ENCODE measurements around the gene ADRB2. TPM values are rescaled to one million over a fixed set of nuclear protein-coding genes. Genes with fewer than 3 reads are reported as not detected.

ADRB2 gene
- polyA plus RNA-seq, 1 experiment: 0.63 TPM

DNA sequence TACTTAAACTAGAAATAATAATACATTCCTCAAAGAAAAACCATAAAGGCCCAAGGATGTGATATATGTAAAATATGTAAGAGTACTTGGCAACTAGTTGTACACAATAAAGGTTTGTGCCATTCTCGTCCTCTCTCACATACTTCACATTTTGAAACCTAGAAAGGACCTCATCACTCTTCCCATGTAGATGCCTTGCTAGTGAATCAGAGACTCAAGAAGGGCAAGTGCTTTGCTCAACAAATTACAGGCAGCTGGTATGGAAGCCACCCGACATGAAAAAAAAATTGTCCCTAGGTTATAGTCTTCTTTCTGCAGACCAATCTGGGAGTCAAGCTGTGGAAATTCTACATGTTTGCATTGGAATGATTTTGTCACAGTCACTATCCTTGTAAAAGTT, 31.7 kb downstream of the ADRB2 start:
- ChIA-PET CTCF (interaction anchor here (1.3 kb wide), 1 partner anchor 117 kb away, joined by 4 read pairs; no protein-coding TSS in a partner anchor), POLR2A (no interaction called here)
- no peak for TF ChIP-seq CTCF (IDR thresholded peaks at IDR 0.05; ENCODE audit: low read depth, low read length)

DNA sequence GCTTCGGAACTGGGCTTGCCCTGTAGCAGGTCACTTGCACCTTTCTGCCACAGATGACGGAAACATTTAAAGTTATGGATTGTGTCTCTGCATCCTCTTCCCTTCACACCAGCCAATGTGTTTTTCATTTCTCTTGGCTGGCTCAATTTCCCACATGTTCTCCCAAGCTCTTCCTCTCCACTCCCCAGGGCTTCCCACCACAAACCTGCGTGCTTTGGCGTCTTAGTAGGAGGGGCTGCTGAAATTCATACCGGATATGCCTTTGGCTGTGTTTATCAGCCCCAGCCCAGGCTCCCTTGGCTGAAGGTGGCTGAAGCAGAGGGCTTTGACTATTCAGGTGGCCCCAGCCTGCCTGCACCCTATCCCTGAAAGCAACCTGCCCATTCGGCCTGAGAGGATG, 32.1 kb downstream of the ADRB2 start:
- ChIA-PET CTCF (interaction anchor here (1.3 kb wide), 1 partner anchor 117 kb away, joined by 4 read pairs; no protein-coding TSS in a partner anchor), POLR2A (no interaction called here)
- no peak for DNase-seq (ENCODE audit: low read depth, low spot score)
- Histone ChIP-seq H3K27ac (ENCODE audit: low read depth, low read length) (no peak overlapping the region), H3K9me3 (ENCODE audit: control insufficient read depth, insufficient read depth, low read length) (no peaks in the 10 kb centered on the region), H3K4me3 (ENCODE audit: low read depth, low read length) (no peak overlapping the region), H3K27me3 (ENCODE audit: control insufficient read depth, insufficient read depth, low read length) (no peaks in the 10 kb centered on the region)
- TF ChIP-seq CTCF (IDR thresholded peaks at IDR 0.05; ENCODE audit: low read depth, low read length): no peak

More for the DNA sequence above, 31.7 kb downstream of the ADRB2 start:
- Histone ChIP-seq H3K27me3 (ENCODE audit: control insufficient read depth, insufficient read depth, low read length) (no peaks in the 10 kb centered on the region), H3K27ac (ENCODE audit: low read depth, low read length) (no peak overlapping the region), H3K4me3 (ENCODE audit: low read depth, low read length) (no peak overlapping the region), H3K9me3 (ENCODE audit: control insufficient read depth, insufficient read depth, low read length) (no peaks in the 10 kb centered on the region)
- DNase-seq (ENCODE audit: low read depth, low spot score): no peak

DNA sequence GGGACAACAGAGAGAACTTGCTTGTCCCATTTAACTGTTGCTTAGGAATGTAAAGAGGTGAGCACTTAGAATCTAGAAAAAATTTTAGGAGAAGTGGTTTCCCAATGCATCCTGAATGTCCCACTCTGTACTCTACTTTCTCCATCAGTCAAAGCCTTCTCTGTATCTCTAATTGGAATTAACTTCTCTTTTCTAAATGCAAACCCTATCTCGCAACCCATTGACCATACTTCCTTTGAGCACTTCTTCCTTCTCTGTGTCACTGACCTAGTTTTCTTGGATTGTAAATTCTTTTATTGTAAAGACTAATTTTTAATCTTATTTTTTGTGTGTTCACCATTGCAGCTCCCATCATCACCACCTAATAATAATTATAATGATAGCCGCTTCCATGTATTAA, 33.3 kb downstream of the ADRB2 start:
- Histone ChIP-seq H3K4me3 (ENCODE audit: low read depth, low read length) (no peak overlapping the region), H3K27me3 (ENCODE audit: control insufficient read depth, insufficient read depth, low read length) (no peaks in the 10 kb centered on the region), H3K27ac (ENCODE audit: low read depth, low read length) (no peak overlapping the region), H3K9me3 (ENCODE audit: control insufficient read depth, insufficient read depth, low read length) (no peaks in the 10 kb centered on the region)
- TF ChIP-seq CTCF (IDR thresholded peaks at IDR 0.05; ENCODE audit: low read depth, low read length): no peak
- ChIA-PET CTCF (no interaction called here), POLR2A (no interaction called here)
- DNase-seq (ENCODE audit: low read depth, low spot score): no peak

- no peak for TF ChIP-seq CTCF (IDR thresholded peaks at IDR 0.05; ENCODE audit: low read depth, low read length)
- no peaks in the 10 kb centered on the region for H3K27me3 ChIP-seq (ENCODE audit: control insufficient read depth, insufficient read depth, low read length)
- no peak for DNase-seq (ENCODE audit: low read depth, low spot score)
- CTCF ChIA-PET: interaction anchor here (0.7 to 1.0 kb wide), 3 partner anchors 34 to 138 kb away, joined by 3 to 5 read pairs (median 3); partner anchors contain the start of gene ADRB2
- H3K4me3 ChIP-seq (ENCODE audit: low read depth, low read length): no peak overlapping the region
- POLR2A ChIA-PET: no interaction called here
- no peaks in the 10 kb centered on the region for H3K9me3 ChIP-seq (ENCODE audit: control insufficient read depth, insufficient read depth, low read length)
- H3K27ac ChIP-seq (ENCODE audit: low read depth, low read length): no peak overlapping the region
These were observed 34.2 kb downstream of the ADRB2 start for GRCh38 chr5:148860599-148860998.

DNA sequence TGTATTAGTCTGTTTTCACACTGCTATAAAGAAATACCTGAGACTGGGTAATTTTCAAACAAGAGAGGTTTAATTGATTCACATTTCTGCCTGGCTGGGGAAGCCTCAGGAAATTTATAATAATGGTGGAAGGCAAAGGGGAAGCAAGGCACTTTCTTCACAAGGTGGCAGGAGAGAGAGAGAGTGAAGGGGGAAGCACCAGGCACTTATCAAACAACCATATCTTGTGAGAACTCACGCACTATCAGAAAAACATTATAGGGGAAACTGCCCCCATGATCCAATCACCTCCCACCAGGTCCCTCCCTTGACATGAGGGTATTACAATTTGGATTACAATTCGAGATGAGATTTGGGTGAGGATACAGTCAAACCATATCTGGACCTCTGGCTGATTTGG, 34.7 kb downstream of the ADRB2 start:
- ChIA-PET POLR2A (no interaction called here), CTCF (interaction anchor here (1.0 to 1.9 kb wide), 3 partner anchors 40 to 174 kb away, joined by 3 to 10 read pairs (median 3); no protein-coding TSS in a partner anchor)
- TF ChIP-seq CTCF (IDR thresholded peaks at IDR 0.05; ENCODE audit: low read depth, low read length): no peak
- H3K4me3 ChIP-seq (ENCODE audit: low read depth, low read length): no peak overlapping the region
- no peaks in the 10 kb centered on the region for H3K9me3 ChIP-seq (ENCODE audit: control insufficient read depth, insufficient read depth, low read length)
- DNase-seq (ENCODE audit: low read depth, low spot score): no peak
- H3K27ac ChIP-seq (ENCODE audit: low read depth, low read length): no peak overlapping the region
- H3K27me3 ChIP-seq (ENCODE audit: control insufficient read depth, insufficient read depth, low read length): no peaks in the 10 kb centered on the region

Data from AG04450 (cell line).